ENCODE results near the gene SEC22A. TPM values are rescaled to one million over a fixed set of nuclear protein-coding genes. Genes with fewer than 3 reads are reported as not detected.
A peak's percentile ranks its signal among the peaks of the same experiment; 100 is the strongest.

The SEC22A gene
- total RNA-seq, 1 experiment from 2014 or later: 46.3 TPM

DNA sequence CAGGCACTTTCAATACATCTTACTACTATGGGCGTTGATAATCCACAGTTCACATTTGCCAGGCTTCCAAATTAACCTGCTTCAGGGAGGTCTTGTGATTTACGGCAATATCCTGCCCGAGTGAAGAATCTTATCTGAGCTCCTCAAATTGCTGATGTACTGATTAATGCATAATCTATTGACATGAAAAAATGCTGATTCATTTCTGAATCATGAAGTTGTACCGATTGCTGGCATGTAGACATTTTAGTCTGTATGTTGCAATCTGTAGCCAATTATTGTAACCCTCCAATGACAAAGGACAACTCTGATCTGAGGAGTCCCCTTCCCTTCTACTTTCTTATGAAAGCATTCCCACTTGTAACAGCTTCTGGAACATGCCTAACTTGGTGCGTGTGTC, 97.2 kb downstream of the SEC22A start:
- Histone ChIP-seq H3K9me2 (replicated peaks; ENCODE audit: insufficient read depth, low read length) (no peaks in the 10 kb centered on the region), H3K79me2 (ENCODE audit: low read length) (no peaks in the 10 kb centered on the region), H3K36me3 (ENCODE audit: insufficient read depth, low read length) (no peaks in the 10 kb centered on the region), H3K9ac (ENCODE audit: low read length) (no peak overlapping the region), H3K4me3 (ENCODE audit: low read length) (no peak overlapping the region), H3K4me2 (ENCODE audit: low read depth, low read length, poor library complexity, severe bottlenecking) (no peak overlapping the region), H2AFZ (ENCODE audit: low read length) (no peak overlapping the region), H3K27me3 (ENCODE audit: low read length) (no peaks in the 10 kb centered on the region), H3K4me1 (ENCODE audit: low read length) (peaks cover 25% of the 10 kb centered on the region), H4K20me1 (ENCODE audit: insufficient read depth, low read depth, low read length) (no peaks in the 10 kb centered on the region), H3K27ac (ENCODE audit: low read length) (no peak overlapping the region), H3K9me3 (ENCODE audit: low read length) (no peaks in the 10 kb centered on the region)
- DNase-seq: no peak

DNA sequence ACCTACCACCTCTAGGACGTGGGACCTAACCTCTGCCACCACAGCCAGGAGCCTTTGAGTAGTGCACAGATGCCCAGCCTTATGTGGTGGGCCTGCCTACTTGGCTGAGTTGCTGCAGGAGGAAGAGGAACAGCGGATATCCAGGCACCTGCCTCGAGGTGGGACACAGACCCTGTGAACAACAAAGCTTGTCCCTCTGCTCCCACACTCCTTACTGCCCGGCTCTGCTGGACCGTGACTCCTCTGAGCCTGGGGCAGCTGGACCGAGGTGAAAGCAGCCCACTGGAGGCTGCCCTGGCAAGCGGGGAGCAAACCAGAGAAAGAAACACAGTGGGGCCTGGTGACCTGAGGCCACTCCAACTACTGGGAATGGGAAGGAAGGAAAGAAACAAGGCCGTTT, 97.8 kb downstream of the SEC22A start:
- no peaks in the 10 kb centered on the region for H3K36me3 ChIP-seq (ENCODE audit: insufficient read depth, low read length)
- no peak for DNase-seq

DNA sequence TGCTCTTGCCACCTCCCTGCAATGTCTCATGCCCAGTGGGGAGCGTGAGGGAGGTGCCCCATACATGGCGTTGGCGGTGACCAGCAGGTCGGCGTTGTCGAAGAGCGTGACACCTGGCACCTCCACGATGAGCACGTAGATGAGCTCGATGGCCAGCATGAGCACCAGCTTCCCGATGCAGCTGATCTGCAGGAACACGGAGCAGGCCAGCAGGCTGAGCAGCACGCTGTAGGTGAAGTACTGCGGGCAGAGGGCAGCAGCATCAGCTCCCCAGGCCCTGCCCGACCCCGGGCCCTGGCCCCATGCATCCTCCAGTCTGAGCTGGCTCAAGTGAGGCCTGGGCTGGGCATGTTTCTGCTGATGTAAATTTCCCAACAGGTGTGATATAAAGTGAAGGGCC, 98.3 kb downstream of the SEC22A start:
- Histone ChIP-seq H3K4me1 (ENCODE audit: low read length) (peaks cover 25% of the 10 kb centered on the region), H3K9me2 (replicated peaks; ENCODE audit: insufficient read depth, low read length) (no peaks in the 10 kb centered on the region), H3K36me3 (ENCODE audit: insufficient read depth, low read length) (no peaks in the 10 kb centered on the region), H3K4me3 (ENCODE audit: low read length) (no peak overlapping the region), H3K9ac (ENCODE audit: low read length) (no peak overlapping the region), H3K9me3 (ENCODE audit: low read length) (no peaks in the 10 kb centered on the region), H3K79me2 (ENCODE audit: low read length) (no peaks in the 10 kb centered on the region), H3K4me2 (ENCODE audit: low read depth, low read length, poor library complexity, severe bottlenecking) (no peak overlapping the region), H2AFZ (ENCODE audit: low read length) (no peak overlapping the region), H3K27me3 (ENCODE audit: low read length) (no peaks in the 10 kb centered on the region), H3K27ac (ENCODE audit: low read length) (no peak overlapping the region), H4K20me1 (ENCODE audit: insufficient read depth, low read depth, low read length) (no peaks in the 10 kb centered on the region)
- DNase-seq: no peak

More for the DNA sequence above, 97.8 kb downstream of the SEC22A start:
- no peaks in the 10 kb centered on the region for H4K20me1 ChIP-seq (ENCODE audit: insufficient read depth, low read depth, low read length)
- H3K4me1 ChIP-seq (ENCODE audit: low read length): peaks cover 25% of the 10 kb centered on the region
- no peak overlapping the region for H3K9ac ChIP-seq (ENCODE audit: low read length)
- no peaks in the 10 kb centered on the region for H3K9me2 ChIP-seq (replicated peaks; ENCODE audit: insufficient read depth, low read length)
- no peak overlapping the region for H3K4me2 ChIP-seq (ENCODE audit: low read depth, low read length, poor library complexity, severe bottlenecking)
- no peak overlapping the region for H2AFZ ChIP-seq (ENCODE audit: low read length)
- no peak overlapping the region for H3K27ac ChIP-seq (ENCODE audit: low read length)
- H3K79me2 ChIP-seq (ENCODE audit: low read length): no peaks in the 10 kb centered on the region
- H3K27me3 ChIP-seq (ENCODE audit: low read length): no peaks in the 10 kb centered on the region
- H3K9me3 ChIP-seq (ENCODE audit: low read length): no peaks in the 10 kb centered on the region
- H3K4me3 ChIP-seq (ENCODE audit: low read length): no peak overlapping the region

DNA sequence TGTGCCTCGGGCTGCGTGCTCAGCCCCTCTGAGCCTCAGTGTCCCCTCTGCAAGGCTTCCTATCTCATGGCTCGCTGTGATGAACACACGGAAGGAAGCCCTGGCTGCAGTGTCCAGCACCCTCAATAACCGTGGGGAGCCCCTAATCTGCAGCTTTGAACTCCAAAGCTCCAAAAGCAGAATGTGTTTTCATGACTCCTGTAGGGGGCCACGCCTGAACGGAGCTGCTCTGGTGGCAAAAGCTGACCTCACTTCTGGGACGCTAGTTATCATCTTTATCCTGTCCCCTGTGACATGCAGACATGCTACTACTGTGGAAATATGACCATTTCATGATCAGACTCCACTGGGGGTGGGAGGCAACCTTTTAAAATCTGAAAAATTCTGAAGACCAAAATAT, 98.8 kb downstream of the SEC22A start:
- H3K27me3 ChIP-seq (ENCODE audit: low read length): no peaks in the 10 kb centered on the region
- H3K4me3 ChIP-seq (ENCODE audit: low read length): no peak overlapping the region

DNA sequence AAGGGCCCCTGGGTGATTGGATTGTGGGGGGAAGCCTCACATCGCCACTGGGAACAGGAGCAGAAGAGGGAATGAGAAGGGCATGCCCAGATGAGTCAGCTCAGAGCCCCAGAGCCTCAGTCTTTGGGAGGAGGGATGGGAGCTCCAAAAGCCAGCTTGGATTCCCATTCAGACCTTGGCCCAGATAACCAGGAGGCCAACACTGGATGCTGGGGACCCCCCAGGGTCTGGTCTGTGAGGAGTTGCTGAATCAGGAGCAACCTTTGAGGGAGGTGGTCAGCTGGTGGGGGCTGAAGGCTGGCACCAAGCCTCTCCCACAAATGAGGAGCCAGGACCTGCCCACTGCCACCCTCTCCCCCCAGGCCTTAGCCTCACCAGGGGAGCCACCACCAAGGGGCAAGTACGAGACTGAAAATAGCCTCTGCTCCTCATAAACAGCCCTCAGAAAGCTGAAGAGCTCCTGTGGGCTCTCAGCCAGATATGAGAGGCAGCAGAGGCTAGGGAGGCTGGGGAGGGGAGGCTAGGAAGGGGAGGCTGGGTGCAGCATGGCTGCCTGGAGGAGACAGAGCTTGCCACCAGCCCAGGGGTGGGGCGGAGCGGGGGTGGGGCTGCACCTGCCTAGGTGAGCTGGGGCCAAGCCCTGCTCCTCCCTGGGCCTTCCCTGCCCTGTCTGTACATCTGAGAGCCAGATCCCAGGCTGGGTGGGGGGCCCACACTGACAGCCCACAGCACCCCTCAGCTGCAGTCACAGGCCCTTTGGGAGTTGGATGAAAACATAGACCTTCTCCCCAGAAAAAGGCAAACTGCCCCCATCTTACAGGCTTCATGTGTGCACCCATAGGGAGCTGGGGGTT, 99.8 kb downstream of the SEC22A start:
- Histone ChIP-seq H3K9me3 (ENCODE audit: low read length) (no peaks in the 10 kb centered on the region), H3K27me3 (ENCODE audit: low read length) (no peaks in the 10 kb centered on the region), H3K4me1 (ENCODE audit: low read length) (peaks cover 25% of the 10 kb centered on the region), H3K9me2 (replicated peaks; ENCODE audit: insufficient read depth, low read length) (no peaks in the 10 kb centered on the region), H3K79me2 (ENCODE audit: low read length) (no peaks in the 10 kb centered on the region), H3K4me2 (ENCODE audit: low read depth, low read length, poor library complexity, severe bottlenecking) (peak overlapping the region; percentile 72), H3K4me3 (ENCODE audit: low read length) (peak overlapping the region; percentile 43; the same call in 1 of the 2 replicates), H3K36me3 (ENCODE audit: insufficient read depth, low read length) (no peaks in the 10 kb centered on the region), H3K27ac (ENCODE audit: low read length) (no peak overlapping the region), H2AFZ (ENCODE audit: low read length) (no peak overlapping the region), H4K20me1 (ENCODE audit: insufficient read depth, low read depth, low read length) (no peaks in the 10 kb centered on the region), H3K9ac (ENCODE audit: low read length) (0 out of 2 replicates have a peak overlapping the region, but pooled peaks have one; percentile 24)
- DNase-seq: no peak

More for the DNA sequence above, 98.8 kb downstream of the SEC22A start:
- no peak overlapping the region for H2AFZ ChIP-seq (ENCODE audit: low read length)
- H3K36me3 ChIP-seq (ENCODE audit: insufficient read depth, low read length): no peaks in the 10 kb centered on the region
- H3K4me1 ChIP-seq (ENCODE audit: low read length): peaks cover 25% of the 10 kb centered on the region
- H3K9me3 ChIP-seq (ENCODE audit: low read length): no peaks in the 10 kb centered on the region
- H3K27ac ChIP-seq (ENCODE audit: low read length): no peak overlapping the region
- no peak overlapping the region for H3K9ac ChIP-seq (ENCODE audit: low read length)
- no peak overlapping the region for H3K4me2 ChIP-seq (ENCODE audit: low read depth, low read length, poor library complexity, severe bottlenecking)
- DNase-seq: no peak
- no peaks in the 10 kb centered on the region for H4K20me1 ChIP-seq (ENCODE audit: insufficient read depth, low read depth, low read length)
- H3K79me2 ChIP-seq (ENCODE audit: low read length): no peaks in the 10 kb centered on the region
- H3K9me2 ChIP-seq (replicated peaks; ENCODE audit: insufficient read depth, low read length): no peaks in the 10 kb centered on the region

DNA sequence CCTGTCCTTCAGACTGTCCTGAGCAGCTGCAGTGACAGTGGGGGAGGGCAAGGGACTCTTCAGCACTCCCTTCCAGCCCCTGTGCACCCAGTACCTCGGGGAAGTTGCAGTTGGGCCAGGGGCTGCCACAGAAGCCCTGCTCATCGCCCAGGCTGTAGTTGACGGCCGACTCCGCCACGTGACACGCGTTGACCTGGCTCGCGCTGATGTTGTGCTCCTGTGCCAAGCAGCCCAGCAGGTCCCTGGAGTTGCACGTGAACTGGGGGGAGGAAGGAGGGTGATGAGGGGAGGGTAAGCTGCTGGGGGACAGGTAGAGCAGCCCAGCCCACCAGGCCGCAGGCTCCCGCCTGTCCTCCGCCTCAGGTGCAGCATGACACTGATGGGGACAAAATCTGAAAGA, 101.2 kb downstream of the SEC22A start:
- no peak overlapping the region for H3K27ac ChIP-seq (ENCODE audit: low read length)
- H2AFZ ChIP-seq (ENCODE audit: low read length): no peak overlapping the region
- H3K9me3 ChIP-seq (ENCODE audit: low read length): no peaks in the 10 kb centered on the region
- H3K4me2 ChIP-seq (ENCODE audit: low read depth, low read length, poor library complexity, severe bottlenecking): no peak overlapping the region
- no peak overlapping the region for H3K9ac ChIP-seq (ENCODE audit: low read length)
- no peak overlapping the region for H3K4me3 ChIP-seq (ENCODE audit: low read length)
- H4K20me1 ChIP-seq (ENCODE audit: insufficient read depth, low read depth, low read length): no peaks in the 10 kb centered on the region
- no peak for DNase-seq
- no peaks in the 10 kb centered on the region for H3K27me3 ChIP-seq (ENCODE audit: low read length)
- peaks cover 29% of the 10 kb centered on the region for H3K4me1 ChIP-seq (ENCODE audit: low read length)
- no peaks in the 10 kb centered on the region for H3K79me2 ChIP-seq (ENCODE audit: low read length)
- H3K9me2 ChIP-seq (replicated peaks; ENCODE audit: insufficient read depth, low read length): no peaks in the 10 kb centered on the region
- H3K36me3 ChIP-seq (ENCODE audit: insufficient read depth, low read length): no peaks in the 10 kb centered on the region

DNA sequence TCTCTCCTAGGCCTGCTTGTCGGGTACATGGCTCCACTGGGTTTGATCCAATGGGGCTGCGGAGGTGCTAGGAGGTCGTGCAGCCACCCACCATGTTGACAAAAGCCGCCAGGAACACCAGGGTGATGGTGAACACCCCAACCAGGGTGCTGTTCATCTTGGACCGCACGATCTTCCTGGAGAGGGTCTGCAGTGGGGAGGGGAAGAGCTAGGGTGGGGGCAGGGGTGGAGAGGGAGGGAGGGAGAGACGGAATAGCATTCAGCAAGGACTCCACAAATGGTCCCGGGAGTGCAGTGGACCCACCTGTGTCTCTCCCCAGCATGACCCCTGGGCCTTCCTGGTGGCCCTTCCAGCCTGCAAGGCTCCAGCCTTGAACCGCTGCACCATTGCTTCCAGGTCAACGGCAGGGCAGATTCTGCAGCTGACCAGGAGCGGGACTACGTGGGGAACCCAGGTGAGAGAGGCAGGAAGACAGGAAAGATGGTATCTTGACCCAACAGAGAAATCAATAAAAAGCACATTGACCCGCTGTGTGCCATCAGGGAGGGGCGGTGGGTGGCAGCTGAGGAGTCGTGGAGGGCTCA, 102.3 kb downstream of the SEC22A start:
- H3K9ac ChIP-seq (ENCODE audit: low read length): no peak overlapping the region
- H4K20me1 ChIP-seq (ENCODE audit: insufficient read depth, low read depth, low read length): no peaks in the 10 kb centered on the region
- DNase-seq: no peak
- no peaks in the 10 kb centered on the region for H3K9me2 ChIP-seq (replicated peaks; ENCODE audit: insufficient read depth, low read length)
- peaks cover 29% of the 10 kb centered on the region for H3K4me1 ChIP-seq (ENCODE audit: low read length)
- H3K9me3 ChIP-seq (ENCODE audit: low read length): no peaks in the 10 kb centered on the region
- H3K27ac ChIP-seq (ENCODE audit: low read length): no peak overlapping the region
- H3K27me3 ChIP-seq (ENCODE audit: low read length): no peaks in the 10 kb centered on the region
- H3K79me2 ChIP-seq (ENCODE audit: low read length): no peaks in the 10 kb centered on the region
- H3K4me2 ChIP-seq (ENCODE audit: low read depth, low read length, poor library complexity, severe bottlenecking): no peak overlapping the region
- no peak overlapping the region for H2AFZ ChIP-seq (ENCODE audit: low read length)
- no peak overlapping the region for H3K4me3 ChIP-seq (ENCODE audit: low read length)
- no peaks in the 10 kb centered on the region for H3K36me3 ChIP-seq (ENCODE audit: insufficient read depth, low read length)

DNA sequence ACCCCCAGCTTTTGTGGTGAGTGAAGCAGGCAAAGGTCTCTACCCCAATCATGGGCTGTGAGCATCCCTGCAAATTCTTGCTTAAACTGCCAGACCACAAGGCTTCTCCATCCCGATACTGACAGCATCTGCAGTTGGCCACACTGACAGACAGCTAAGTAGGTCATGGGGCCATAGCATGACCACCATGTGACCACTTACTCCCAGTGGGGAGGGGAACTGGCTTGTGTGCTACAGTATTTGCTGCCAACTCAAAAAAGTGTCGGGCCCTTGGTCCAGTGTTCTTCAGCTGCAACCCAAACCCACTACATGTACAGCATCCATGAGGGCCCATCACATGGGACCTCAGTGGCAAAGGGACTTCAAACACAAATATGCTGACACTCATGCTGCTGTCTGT, 103.4 kb downstream of the SEC22A start:
- H3K4me3 ChIP-seq (ENCODE audit: low read length): no peak overlapping the region
- H3K27ac ChIP-seq (ENCODE audit: low read length): no peak overlapping the region
- H3K79me2 ChIP-seq (ENCODE audit: low read length): no peaks in the 10 kb centered on the region
- no peaks in the 10 kb centered on the region for H3K9me3 ChIP-seq (ENCODE audit: low read length)
- H2AFZ ChIP-seq (ENCODE audit: low read length): no peak overlapping the region
- DNase-seq: no peak
- peaks cover 29% of the 10 kb centered on the region for H3K4me1 ChIP-seq (ENCODE audit: low read length)
- no peaks in the 10 kb centered on the region for H3K36me3 ChIP-seq (ENCODE audit: insufficient read depth, low read length)
- no peaks in the 10 kb centered on the region for H3K9me2 ChIP-seq (replicated peaks; ENCODE audit: insufficient read depth, low read length)
- H4K20me1 ChIP-seq (ENCODE audit: insufficient read depth, low read depth, low read length): no peaks in the 10 kb centered on the region
- H3K4me2 ChIP-seq (ENCODE audit: low read depth, low read length, poor library complexity, severe bottlenecking): no peak overlapping the region
- no peaks in the 10 kb centered on the region for H3K27me3 ChIP-seq (ENCODE audit: low read length)
- no peak overlapping the region for H3K9ac ChIP-seq (ENCODE audit: low read length)
